ENCODE data around the gene IRAK4.
A peak's percentile ranks its signal among the peaks of the same experiment; 100 is the strongest.

IRAK4 gene

DNA sequence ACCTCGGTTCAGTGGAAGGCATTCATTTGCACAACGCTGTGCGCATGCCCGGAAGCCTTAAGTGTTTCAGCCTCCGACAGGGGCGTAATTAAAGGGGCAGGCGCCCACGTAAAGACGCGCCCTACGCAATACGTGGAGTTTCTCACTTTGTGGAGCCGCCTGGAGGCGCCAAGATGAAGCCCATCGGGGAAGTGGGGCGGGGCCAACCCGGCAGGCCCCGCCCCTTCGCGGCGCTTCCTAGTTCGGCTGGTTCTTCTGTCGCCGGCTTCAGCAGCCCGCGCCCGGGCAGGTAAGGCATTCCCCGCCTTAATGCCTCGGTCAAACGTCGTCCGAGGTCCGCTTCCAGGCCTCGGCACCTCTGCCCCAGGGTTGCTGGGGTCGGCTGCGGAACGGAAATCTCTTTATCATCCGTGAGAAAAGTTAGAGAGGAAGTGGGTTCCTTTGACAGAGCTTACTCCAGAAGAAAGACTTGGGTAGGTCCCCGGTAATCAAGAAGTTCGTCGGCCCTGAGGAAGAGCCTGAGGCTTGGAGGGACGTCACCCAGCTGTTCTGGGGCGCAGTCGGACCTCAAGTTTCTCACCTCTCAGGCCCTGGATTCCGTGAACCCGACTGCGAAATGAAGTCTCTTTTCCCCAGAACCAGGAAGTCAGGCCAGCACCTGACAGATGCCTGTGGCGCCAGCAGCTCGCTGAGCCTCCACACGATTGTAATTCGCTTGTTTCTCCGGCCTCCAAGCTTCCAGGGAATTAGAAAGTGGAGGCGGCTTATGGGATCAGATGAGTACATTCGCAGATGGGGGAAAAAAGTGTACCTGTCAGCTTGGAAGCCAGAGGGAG, at the start of gene IRAK4, which contains the start of gene PUS7L:
IRAK4 (plus strand) TSS at position 224 of the 836 bp plus-strand sequence. CDS start 9,161 bp downstream, outside the sequence.
PUS7L (minus strand) TSS at position 63 of the 836 bp plus-strand sequence. CDS start 3,545 bp downstream, outside the sequence.
- peaks cover 11% of the 10 kb centered on the region for H3K36me3 ChIP-seq (ENCODE audit: insufficient read depth, low read length)
- H3K4me3 ChIP-seq (ENCODE audit: low read depth, low read length), result peak within 1 kb of the TSS; percentile 83
- peaks cover 16% of the 10 kb centered on the region for H3K4me1 ChIP-seq (ENCODE audit: control insufficient read depth, insufficient read depth, low read length, unreplicated experiment)
- H3K79me2 ChIP-seq (ENCODE audit: control insufficient read depth, insufficient read depth, low read length, unreplicated experiment), result peaks cover 32% of the 10 kb centered on the region
- H3K27me3 ChIP-seq (ENCODE audit: insufficient read depth, low read length), result no peaks in the 10 kb centered on the region
- H2AFZ ChIP-seq (ENCODE audit: low read length, unreplicated experiment), result peak within 1 kb of the TSS; percentile 98
- H3K27ac ChIP-seq (ENCODE audit: low read depth, low read length), result peak within 1 kb of the TSS; percentile 43

DNA sequence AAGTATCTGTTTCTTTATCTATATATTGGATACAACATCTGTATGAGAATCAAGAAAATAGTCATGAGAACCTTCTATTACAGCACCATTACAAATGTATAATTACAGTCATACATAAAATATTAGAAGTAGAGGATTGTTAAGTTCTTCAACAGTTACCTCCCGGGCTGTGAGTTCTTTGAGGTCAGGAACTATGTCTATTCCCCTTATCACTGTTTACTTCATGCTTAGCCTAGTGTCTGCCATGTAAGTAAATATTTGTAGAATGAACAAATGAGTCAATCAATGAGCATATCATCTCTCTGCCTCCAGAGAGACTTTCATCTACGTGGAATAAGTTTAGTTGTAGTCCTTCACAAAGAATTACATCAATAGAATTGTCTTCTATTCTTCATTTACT, 47.4 kb upstream of the IRAK4 start:
- Histone ChIP-seq H3K79me2 (ENCODE audit: control insufficient read depth, insufficient read depth, low read length, unreplicated experiment) (no peaks in the 10 kb centered on the region), H3K36me3 (ENCODE audit: insufficient read depth, low read length) (no peaks in the 10 kb centered on the region), H2AFZ (ENCODE audit: low read length, unreplicated experiment) (no peak overlapping the region), H3K27me3 (ENCODE audit: insufficient read depth, low read length) (peaks cover 33% of the 10 kb centered on the region), H3K27ac (ENCODE audit: low read depth, low read length) (no peak overlapping the region), H3K4me1 (ENCODE audit: control insufficient read depth, insufficient read depth, low read length, unreplicated experiment) (no peaks in the 10 kb centered on the region), H3K4me3 (ENCODE audit: low read depth, low read length) (no peak overlapping the region)

DNA sequence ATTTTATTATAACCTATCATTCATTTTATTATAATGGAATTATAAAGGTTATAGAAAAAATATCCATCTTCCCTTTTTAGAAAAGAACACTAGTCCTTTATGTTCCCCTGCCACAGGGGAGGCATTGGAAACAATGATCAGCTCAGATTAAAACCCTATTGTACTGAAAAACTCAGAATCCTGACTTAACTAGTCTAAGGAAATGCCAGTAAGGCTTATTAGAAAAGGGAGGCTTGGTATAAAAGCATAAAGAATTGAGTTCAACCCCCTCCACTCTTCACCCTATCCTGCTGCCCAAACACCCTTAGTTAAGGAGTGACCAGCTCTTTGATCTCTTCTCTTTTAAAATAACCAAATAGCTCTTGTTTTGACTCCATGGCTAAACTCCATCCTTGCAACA, 36.1 kb upstream of the IRAK4 start:
- Histone ChIP-seq H3K27ac (ENCODE audit: low read depth, low read length) (no peak overlapping the region), H3K27me3 (ENCODE audit: insufficient read depth, low read length) (no peaks in the 10 kb centered on the region), H3K4me3 (ENCODE audit: low read depth, low read length) (no peak overlapping the region), H3K79me2 (ENCODE audit: control insufficient read depth, insufficient read depth, low read length, unreplicated experiment) (no peaks in the 10 kb centered on the region), H3K36me3 (ENCODE audit: insufficient read depth, low read length) (no peaks in the 10 kb centered on the region), H2AFZ (ENCODE audit: low read length, unreplicated experiment) (no peak overlapping the region), H3K4me1 (ENCODE audit: control insufficient read depth, insufficient read depth, low read length, unreplicated experiment) (no peaks in the 10 kb centered on the region)

DNA sequence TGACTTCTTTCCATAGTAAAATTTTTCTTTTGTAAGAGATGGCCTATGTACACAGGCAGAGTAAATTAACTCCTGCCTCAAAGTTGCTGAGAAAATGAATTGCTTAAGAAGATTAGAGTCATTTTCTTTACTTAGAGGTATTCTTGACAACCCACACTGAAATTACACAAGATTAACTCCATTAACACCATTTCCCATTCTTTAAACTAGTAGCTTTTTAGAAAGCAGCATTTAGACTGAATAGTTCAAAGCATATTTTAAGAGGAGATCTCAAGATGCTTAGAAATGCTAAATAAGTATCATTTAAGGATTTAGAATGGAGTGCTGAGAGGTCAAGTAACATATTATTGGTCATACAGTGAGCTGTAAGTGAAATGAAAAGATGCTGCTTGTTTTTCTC, 35.6 kb upstream of the IRAK4 start:
- no peak overlapping the region for H3K4me3 ChIP-seq (ENCODE audit: low read depth, low read length)
- no peak overlapping the region for H2AFZ ChIP-seq (ENCODE audit: low read length, unreplicated experiment)
- H3K4me1 ChIP-seq (ENCODE audit: control insufficient read depth, insufficient read depth, low read length, unreplicated experiment), result peaks cover 4% of the 10 kb centered on the region
- no peaks in the 10 kb centered on the region for H3K36me3 ChIP-seq (ENCODE audit: insufficient read depth, low read length)
- H3K79me2 ChIP-seq (ENCODE audit: control insufficient read depth, insufficient read depth, low read length, unreplicated experiment), result no peaks in the 10 kb centered on the region
- no peaks in the 10 kb centered on the region for H3K27me3 ChIP-seq (ENCODE audit: insufficient read depth, low read length)
- H3K27ac ChIP-seq (ENCODE audit: low read depth, low read length), result no peak overlapping the region

DNA sequence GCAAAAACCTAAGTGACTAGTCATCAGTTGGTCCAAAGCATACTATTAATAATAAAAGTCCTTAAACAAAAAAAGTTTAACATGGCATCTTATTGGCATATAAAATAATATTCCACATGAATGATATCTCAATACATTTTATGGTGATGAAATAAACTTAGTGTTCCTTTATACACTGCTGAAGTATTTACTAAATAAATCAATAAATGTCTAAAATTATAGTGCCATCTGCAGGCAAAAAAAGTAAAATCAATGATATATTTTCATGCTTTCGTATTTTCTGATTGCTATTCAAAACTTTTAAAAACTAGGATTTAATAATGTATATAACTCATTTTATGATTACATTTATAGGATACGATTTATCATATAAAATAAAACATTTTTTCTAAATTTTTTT, 30.6 kb upstream of the IRAK4 start:
- no peaks in the 10 kb centered on the region for H3K79me2 ChIP-seq (ENCODE audit: control insufficient read depth, insufficient read depth, low read length, unreplicated experiment)
- H3K4me3 ChIP-seq (ENCODE audit: low read depth, low read length), result no peak overlapping the region
- no peaks in the 10 kb centered on the region for H3K27me3 ChIP-seq (ENCODE audit: insufficient read depth, low read length)
- H3K36me3 ChIP-seq (ENCODE audit: insufficient read depth, low read length), result peaks cover 4% of the 10 kb centered on the region
- no peak overlapping the region for H2AFZ ChIP-seq (ENCODE audit: low read length, unreplicated experiment)
- no peak overlapping the region for H3K27ac ChIP-seq (ENCODE audit: low read depth, low read length)
- peaks cover 4% of the 10 kb centered on the region for H3K4me1 ChIP-seq (ENCODE audit: control insufficient read depth, insufficient read depth, low read length, unreplicated experiment)

DNA sequence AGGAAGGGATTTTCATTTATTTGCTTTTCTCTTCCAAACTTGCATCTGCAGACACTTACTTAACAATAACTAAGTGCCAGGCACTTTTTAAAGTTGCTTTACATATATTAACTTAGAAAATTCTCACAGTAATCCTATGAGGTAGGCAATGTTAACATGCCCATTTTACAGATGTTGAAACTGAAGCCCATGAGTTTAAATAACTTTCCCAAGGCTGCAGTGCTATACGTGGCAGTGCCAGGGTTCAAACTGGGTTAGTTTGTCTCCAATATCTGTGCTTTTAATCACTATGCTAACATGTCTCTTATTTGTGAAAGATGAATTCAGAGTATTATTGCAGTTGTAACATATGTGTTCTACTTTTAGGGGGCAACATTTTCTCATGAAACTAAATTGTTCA, 30.1 kb upstream of the IRAK4 start:
- Histone ChIP-seq H3K27ac (ENCODE audit: low read depth, low read length) (no peak overlapping the region), H2AFZ (ENCODE audit: low read length, unreplicated experiment) (no peak overlapping the region), H3K27me3 (ENCODE audit: insufficient read depth, low read length) (no peaks in the 10 kb centered on the region), H3K36me3 (ENCODE audit: insufficient read depth, low read length) (peaks cover 4% of the 10 kb centered on the region), H3K4me1 (ENCODE audit: control insufficient read depth, insufficient read depth, low read length, unreplicated experiment) (peaks cover 4% of the 10 kb centered on the region), H3K4me3 (ENCODE audit: low read depth, low read length) (no peak overlapping the region), H3K79me2 (ENCODE audit: control insufficient read depth, insufficient read depth, low read length, unreplicated experiment) (no peaks in the 10 kb centered on the region)

DNA sequence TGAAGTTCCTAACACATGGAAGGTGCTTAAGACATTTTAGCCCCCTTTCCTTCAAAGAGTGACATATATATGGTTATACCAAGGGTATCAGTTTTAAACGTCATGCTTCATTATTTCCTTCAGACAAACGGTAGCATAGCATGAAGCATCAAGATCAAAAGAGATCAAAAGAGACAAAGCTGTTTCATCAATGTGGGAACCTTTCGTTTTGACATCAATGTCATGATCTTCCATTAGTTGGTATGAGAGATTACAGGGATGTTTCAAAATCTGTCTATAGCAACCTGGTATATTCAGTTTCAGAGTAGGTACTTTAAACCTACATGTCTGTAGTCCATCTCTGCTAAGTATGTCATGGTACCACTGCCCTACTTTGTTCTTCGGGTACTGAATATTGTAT, 28.5 kb upstream of the IRAK4 start:
- Histone ChIP-seq H3K27me3 (ENCODE audit: insufficient read depth, low read length) (no peaks in the 10 kb centered on the region), H3K36me3 (ENCODE audit: insufficient read depth, low read length) (peaks cover 4% of the 10 kb centered on the region), H3K27ac (ENCODE audit: low read depth, low read length) (no peak overlapping the region), H3K4me3 (ENCODE audit: low read depth, low read length) (no peak overlapping the region), H2AFZ (ENCODE audit: low read length, unreplicated experiment) (no peak overlapping the region), H3K4me1 (ENCODE audit: control insufficient read depth, insufficient read depth, low read length, unreplicated experiment) (peaks cover 4% of the 10 kb centered on the region), H3K79me2 (ENCODE audit: control insufficient read depth, insufficient read depth, low read length, unreplicated experiment) (no peaks in the 10 kb centered on the region)

DNA sequence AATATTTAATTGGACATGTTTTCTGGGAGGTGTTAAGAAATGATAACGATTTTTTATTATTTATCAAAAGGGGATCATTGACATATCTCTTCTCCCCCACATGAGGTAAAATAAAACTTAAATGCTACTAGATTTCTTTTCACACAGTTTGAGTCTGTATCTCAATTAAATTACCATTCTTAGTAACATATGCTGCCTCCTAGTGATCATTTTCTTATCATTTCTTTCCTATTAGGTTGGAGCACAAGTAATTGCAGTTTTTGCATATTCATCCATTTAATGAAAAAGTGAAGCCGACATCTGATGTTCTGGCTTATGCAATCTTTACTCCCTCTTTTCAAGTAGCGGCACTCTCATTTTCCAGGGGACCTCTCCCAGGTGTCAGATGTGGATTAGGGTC, 25.1 kb upstream of the IRAK4 start:
- peaks cover 4% of the 10 kb centered on the region for H3K36me3 ChIP-seq (ENCODE audit: insufficient read depth, low read length)
- H3K27me3 ChIP-seq (ENCODE audit: insufficient read depth, low read length), result no peaks in the 10 kb centered on the region
- H3K4me3 ChIP-seq (ENCODE audit: low read depth, low read length), result no peak overlapping the region
- no peak overlapping the region for H3K27ac ChIP-seq (ENCODE audit: low read depth, low read length)
- H3K79me2 ChIP-seq (ENCODE audit: control insufficient read depth, insufficient read depth, low read length, unreplicated experiment), result no peaks in the 10 kb centered on the region
- no peak overlapping the region for H2AFZ ChIP-seq (ENCODE audit: low read length, unreplicated experiment)
- H3K4me1 ChIP-seq (ENCODE audit: control insufficient read depth, insufficient read depth, low read length, unreplicated experiment), result peaks cover 25% of the 10 kb centered on the region

DNA sequence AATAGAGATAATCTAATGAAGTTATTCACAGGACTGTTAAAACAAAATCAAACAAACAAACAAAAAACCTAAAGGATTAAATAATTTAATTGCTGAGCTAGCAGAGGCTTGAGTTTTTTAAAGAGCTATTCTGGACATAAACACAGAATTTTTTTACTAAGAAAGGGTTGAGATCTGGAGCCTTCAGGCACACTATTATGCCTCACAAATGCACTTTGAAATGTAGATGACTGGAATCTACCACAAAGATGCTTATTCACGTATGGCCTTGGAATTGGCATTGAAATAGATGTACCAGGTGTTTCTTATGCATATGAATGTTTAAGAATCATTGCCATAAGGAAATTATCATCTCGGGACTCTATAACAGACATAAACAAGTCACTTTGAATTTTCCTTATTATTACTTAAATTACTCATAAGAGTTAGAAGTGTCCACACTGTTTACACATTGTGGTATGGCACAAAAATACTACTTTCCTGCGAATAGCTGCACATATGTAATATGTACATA, 21.8 kb upstream of the IRAK4 start:
- Histone ChIP-seq H3K27ac (ENCODE audit: low read depth, low read length) (peak overlapping the region; percentile 30), H2AFZ (ENCODE audit: low read length, unreplicated experiment) (peak overlapping the region; percentile 56), H3K4me1 (ENCODE audit: control insufficient read depth, insufficient read depth, low read length, unreplicated experiment) (peaks cover 49% of the 10 kb centered on the region), H3K36me3 (ENCODE audit: insufficient read depth, low read length) (peaks cover 7% of the 10 kb centered on the region), H3K27me3 (ENCODE audit: insufficient read depth, low read length) (no peaks in the 10 kb centered on the region), H3K79me2 (ENCODE audit: control insufficient read depth, insufficient read depth, low read length, unreplicated experiment) (no peaks in the 10 kb centered on the region), H3K4me3 (ENCODE audit: low read depth, low read length) (peak overlapping the region; percentile 25; the same call in 1 of the 2 replicates)

DNA sequence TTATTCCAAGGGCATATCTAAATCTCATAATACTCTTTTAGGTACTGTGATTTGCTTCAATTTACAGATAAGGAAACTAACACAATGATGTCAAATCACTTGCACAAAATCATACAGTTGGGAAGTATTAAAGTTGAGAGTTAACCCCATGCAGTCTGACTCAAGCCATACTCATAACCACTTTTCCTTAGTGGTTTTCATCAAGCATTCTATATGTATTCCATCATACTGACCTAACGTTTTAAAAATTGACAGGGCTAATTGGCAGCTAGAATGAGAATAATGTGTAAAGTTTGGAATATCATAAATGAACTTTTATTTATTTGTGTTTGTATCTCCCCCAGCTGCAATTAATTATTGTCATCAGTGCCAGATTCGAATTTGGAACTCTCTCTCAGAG, 21.1 kb upstream of the IRAK4 start:
- no peaks in the 10 kb centered on the region for H3K79me2 ChIP-seq (ENCODE audit: control insufficient read depth, insufficient read depth, low read length, unreplicated experiment)

More for the DNA sequence above, 21.1 kb upstream of the IRAK4 start:
- Histone ChIP-seq H3K4me3 (ENCODE audit: low read depth, low read length) (peak overlapping the region; percentile 39), H3K4me1 (ENCODE audit: control insufficient read depth, insufficient read depth, low read length, unreplicated experiment) (peaks cover 56% of the 10 kb centered on the region), H3K27me3 (ENCODE audit: insufficient read depth, low read length) (no peaks in the 10 kb centered on the region), H3K27ac (ENCODE audit: low read depth, low read length) (peak overlapping the region; percentile 59), H3K36me3 (ENCODE audit: insufficient read depth, low read length) (peaks cover 7% of the 10 kb centered on the region), H2AFZ (ENCODE audit: low read length, unreplicated experiment) (no peak overlapping the region)
